Left ventricle myocardium superior (tissue), 1 donor: Measurements from ENCODE around the gene PLEKHB2. TPM values are rescaled to one million over a fixed set of nuclear protein-coding genes. Genes with fewer than 3 reads are reported as not detected.
"Not testable (repeated sequence)": the region's sequence is repeated elsewhere in the genome, so short reads cannot be mapped to it uniquely, and the experiment has no call there.

Source experiments
- ATAC-seq: fragments of 200-7000 bp; cut with Tn5 transposase; one replicate; pipeline ENCODE4 v1.9.1; 2020; ENCODE audit warnings: mild to moderate bottlenecking, moderate library complexity
- DNase-seq: peaks from one replicate; pipeline ENCODE4 v3.0.0-alpha.2; 2020
- intact Hi-C: fragments of 100-400 bp; cut with micrococcal nuclease; formaldehyde crosslinking; loops from one replicate; pipeline ENCODE4 v1.11.0; 2022
- total RNA-seq: library from RNA; stranded (reverse); fragmentation: NEBNext Ultra II Directional; extraction: Animal tissue kit (Norgen Biotek cat#: 25700); gene quantifications from one replicate; pipeline ENCODE4 v1.2.1, GENCODE V29; 2021
- donor health status: DM: no; HTN: yes; CAD: no; lungs with severe emphysema.

Gene PLEKHB2
- total RNA-seq, 1 donor from 2014 or later = 34.1 TPM

- ATAC-seq = no peak
- DNase-seq = no peak
- intact Hi-C loops = no loop called here
Measured at GRCh38 chr2:131092458-131093005, 12.6 kb upstream of the PLEKHB2 start.

GRCh38 chr2:131093006-131093695, 12.0 kb upstream of the PLEKHB2 start, which contains the start of gene FAM168B:
TSS of gene FAM168B (minus strand) at chr2:131093460. CDS start at chr2:131082646, 10,814 bp downstream.
- ATAC-seq (peak; percentile 98), DNase-seq (peak; percentile 95)
- intact Hi-C loops = no loop called here

GRCh38 chr2:131093696-131094462, 11.3 kb upstream of the PLEKHB2 start:
- DNase-seq (peak; percentile 38), ATAC-seq (peak; percentile 87)
- intact Hi-C loops = no loop called here

- ATAC-seq (no peak), DNase-seq (no peak)
- intact Hi-C loops = no loop called here
Measured at GRCh38 chr2:131094463-131095281, 10.5 kb upstream of the PLEKHB2 start.

GRCh38 chr2:131103165-131103564, 2.0 kb upstream of the PLEKHB2 start:
- intact Hi-C loops = no loop called here
- DNase-seq (no peak), ATAC-seq (no peak)

- DNase-seq (peak; percentile 37), ATAC-seq (peak; percentile 83)
- intact Hi-C loops = no loop called here
Measured at GRCh38 chr2:131104487-131105155, 515 bp upstream of the PLEKHB2 start.

- DNase-seq (no peak), ATAC-seq (peak; percentile 17)
- intact Hi-C loops = no loop called here
Measured at GRCh38 chr2:131105950-131106801, 1.0 kb downstream of the PLEKHB2 start.

- ATAC-seq (no peak), DNase-seq (no peak)
- intact Hi-C loops = no loop called here
Measured at GRCh38 chr2:131112529-131112928, 7.4 kb downstream of the PLEKHB2 start.

GRCh38 chr2:131113566-131114227, 8.6 kb downstream of the PLEKHB2 start:
- DNase-seq (no peak), ATAC-seq (no peak)
- intact Hi-C loops = no loop called here

GRCh38 chr2:131114950-131115349, 9.8 kb downstream of the PLEKHB2 start:
- DNase-seq, intact Hi-C loops, ATAC-seq: not testable (repeated sequence)

- DNase-seq (no peak), ATAC-seq (no peak)
- intact Hi-C loops = no loop called here
Measured at GRCh38 chr2:131115752-131116151, 10.6 kb downstream of the PLEKHB2 start.

- intact Hi-C loops = no loop called here
- ATAC-seq = no peak
- DNase-seq = no peak
Measured at GRCh38 chr2:131120815-131121317, 15.7 kb downstream of the PLEKHB2 start.

GRCh38 chr2:131121464-131121863, 16.3 kb downstream of the PLEKHB2 start:
- intact Hi-C loops = no loop called here
- no peak for DNase-seq
- ATAC-seq = no peak

- ATAC-seq (no peak), DNase-seq (no peak)
- intact Hi-C loops = no loop called here
Measured at GRCh38 chr2:131122496-131122895, 17.4 kb downstream of the PLEKHB2 start.

GRCh38 chr2:131123192-131123591, 18.1 kb downstream of the PLEKHB2 start:
- no peak for DNase-seq
- no peak for ATAC-seq

GRCh38 chr2:131125195-131125757, 20.1 kb downstream of the PLEKHB2 start:
- intact Hi-C loops = no loop called here
- DNase-seq (no peak), ATAC-seq (no peak)

More at GRCh38 chr2:131123192-131123591, 18.1 kb downstream of the PLEKHB2 start:
- intact Hi-C loops = no loop called here

GRCh38 chr2:131126436-131126835, 21.3 kb downstream of the PLEKHB2 start:
- DNase-seq (no peak), ATAC-seq (no peak)
- intact Hi-C loops = no loop called here
